HEK293 (cell line): ENCODE measurements around the gene NUDT21.

ENCODE experiments used
- CTCF ChIA-PET: fragments of 350-600 bp; formaldehyde crosslinking; extraction: SDS; loops from one replicate; lab custom pipeline; 2021; ENCODE audit warnings: antibody characterized with exemption; lab: Yijun Ruan, JAX
- POLR2A ChIA-PET: fragments of 300-600 bp; formaldehyde crosslinking; extraction: SDS; loops from one replicate; lab custom pipeline; 2020; ENCODE audit warnings: antibody characterized with exemption, inconsistent platforms; lab: Yijun Ruan, JAX
- H3K27ac ChIP-seq: fragments of 200-500 bp; sonication (Bioruptor generic); 2 replicates; pipeline ENCODE4 v1.5.1; 2014; ENCODE audit warnings: low read depth, low read length, control low read depth, inconsistent platforms; ENCODE audit errors: extremely low read depth
- H3K36me3 ChIP-seq, 2 experiments: fragments of 200-500 bp in 1 of 2; sonication (Bioruptor generic) in 1 of 2; 1 replicate in 1 of 2; 2 replicates in 1 of 2; pipeline ENCODE4 v1.5.1; 2014 to 2017; ENCODE audit warnings: inconsistent platforms in 2 of 2, low read length in 2 of 2; ENCODE audit not compliant: control insufficient read depth in 2 of 2, insufficient read depth in 1 of 2
- H3K4me1 ChIP-seq: fragments of 200-500 bp; sonication (Bioruptor generic); 2 replicates; pipeline ENCODE4 v1.5.1; 2014; ENCODE audit warnings: mild to moderate bottlenecking, low read length, inconsistent platforms; ENCODE audit not compliant: control insufficient read depth, insufficient read depth
- H3K4me3 ChIP-seq: 2 replicates; pipeline ENCODE4 v1.5.1; 2011; ENCODE audit warnings: low read depth, mild to moderate bottlenecking, control low read depth, low read length, moderate library complexity
- H3K9me3 ChIP-seq: fragments of 200-500 bp; sonication (Bioruptor generic); 2 replicates; pipeline ENCODE4 v1.5.1; 2014; ENCODE audit warnings: low read depth, low read length, inconsistent platforms; ENCODE audit not compliant: control insufficient read depth, insufficient read depth
- GFI1B ChIP-seq: fragments of 450-650 bp; formaldehyde crosslinking; IDR thresholded peaks from 2 replicates; pipeline ENCODE4 v1.5.1; 2016; ENCODE audit warnings: missing biosample characterization, missing genetic modification characterization
- GLIS2 ChIP-seq: fragments of 450-650 bp; formaldehyde crosslinking; IDR thresholded peaks from 2 replicates; pipeline ENCODE4 v1.5.1; 2016; ENCODE audit warnings: missing biosample characterization, missing genetic modification characterization
- IKZF3 ChIP-seq: fragments of 450-650 bp; IDR thresholded peaks from 2 replicates; pipeline ENCODE4 v1.5.0; 2018; ENCODE audit warnings: missing biosample characterization, mild to moderate bottlenecking, missing genetic modification characterization, moderate library complexity
- PBX3 ChIP-seq: sonication (generic); formaldehyde crosslinking; IDR thresholded peaks from 2 replicates; pipeline ENCODE4 v1.8.1; 2022; ENCODE audit warnings: mild to moderate bottlenecking, moderate library complexity, missing genetic modification reagents
- PRDM1 ChIP-seq: fragments of 450-650 bp; formaldehyde crosslinking; IDR thresholded peaks from 2 replicates; pipeline ENCODE4; 2016; ENCODE audit warnings: missing biosample characterization, missing genetic modification characterization
- PRDM4 ChIP-seq: fragments of 450-650 bp; formaldehyde crosslinking; IDR thresholded peaks from 2 replicates; pipeline ENCODE4 v1.5.1; 2017; ENCODE audit warnings: missing biosample characterization, missing genetic modification characterization
- ZBTB20 ChIP-seq: fragments of 450-650 bp; formaldehyde crosslinking; IDR thresholded peaks from 2 replicates; pipeline ENCODE4 v1.5.1; 2016; ENCODE audit warnings: missing biosample characterization, missing genetic modification characterization
- ZBTB48 ChIP-seq: fragments of 450-650 bp; formaldehyde crosslinking; IDR thresholded peaks from 2 replicates; pipeline ENCODE4 v1.5.1; 2016; ENCODE audit warnings: missing biosample characterization, missing genetic modification characterization
- ZNF335 ChIP-seq: fragments of 450-650 bp; formaldehyde crosslinking; conservative IDR thresholded peaks from 2 replicates; pipeline ENCODE4 v1.5.1; 2016; ENCODE audit warnings: missing biosample characterization, missing genetic modification characterization
- ZNF398 ChIP-seq: fragments of 450-650 bp; formaldehyde crosslinking; IDR thresholded peaks from 2 replicates; pipeline ENCODE4 v1.5.1; 2017; ENCODE audit warnings: missing biosample characterization, missing genetic modification characterization
- ZNF514 ChIP-seq: fragments of 450-650 bp; formaldehyde crosslinking; IDR thresholded peaks from 2 replicates; pipeline ENCODE4 v1.5.1; 2016; ENCODE audit warnings: missing biosample characterization, missing genetic modification characterization
- ZNF585B ChIP-seq: fragments of 450-650 bp; formaldehyde crosslinking; IDR thresholded peaks from 2 replicates; pipeline ENCODE4 v1.5.1; 2016; ENCODE audit warnings: missing biosample characterization, missing genetic modification characterization
- ZNF629 ChIP-seq: fragments of 450-650 bp; formaldehyde crosslinking; IDR thresholded peaks from 2 replicates; pipeline ENCODE4 v1.5.1; 2017; ENCODE audit warnings: missing biosample characterization, missing genetic modification characterization
- ZNF660 ChIP-seq: fragments of 450-650 bp; IDR thresholded peaks from 2 replicates; pipeline ENCODE4 v1.5.1; 2018; ENCODE audit warnings: missing biosample characterization, mild to moderate bottlenecking, missing genetic modification characterization
- ZNF830 ChIP-seq: fragments of 450-650 bp; IDR thresholded peaks from 2 replicates; pipeline ENCODE4 v1.5.0; 2018; ENCODE audit warnings: missing biosample characterization, missing genetic modification characterization, low read depth, mild to moderate bottlenecking, moderate library complexity
- TF ChIP-seq, protein P1 (sequence below): fragments of 450-650 bp; formaldehyde crosslinking; IDR thresholded peaks from 2 replicates; pipeline ENCODE4 v1.5.1; 2016; ENCODE audit warnings: missing biosample characterization, missing genetic modification characterization, borderline replicate concordance

Gene NUDT21

DNA sequence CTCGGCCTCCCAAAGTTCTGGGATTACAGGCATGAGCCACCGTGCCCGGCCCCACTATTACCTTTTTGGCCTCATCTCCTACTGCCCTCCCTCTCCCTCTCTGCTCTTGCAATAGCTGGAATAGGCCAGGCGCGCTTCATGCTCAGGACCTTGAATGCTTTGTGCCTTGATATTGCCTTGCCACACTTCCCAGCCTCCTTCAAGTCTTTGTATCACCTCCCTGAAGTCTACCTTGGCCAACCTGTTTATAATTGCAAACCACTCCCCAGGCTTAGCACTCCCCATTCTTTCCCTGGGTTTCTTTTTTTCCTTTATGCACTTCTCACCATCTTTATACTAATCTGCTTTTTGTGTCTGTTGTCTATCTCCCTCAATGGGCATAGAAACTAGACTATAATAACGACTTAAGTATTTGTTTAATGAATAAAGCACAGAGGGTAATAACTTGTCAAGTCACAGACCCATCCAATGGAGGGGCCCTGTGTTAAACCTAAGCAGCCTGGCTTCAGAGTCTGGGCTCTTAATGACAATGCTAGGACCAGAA lies 6.9 kb upstream of the NUDT21 start (continued):
- TF ChIP-seq PRDM1 (tag by site-specific recombination), result no peak
- no peak for TF ChIP-seq PRDM4 (tag by site-specific recombination)
- TF ChIP-seq PBX3 (CRISPR knock-in tag), result no peak
- no peak for TF ChIP-seq ZNF585B (tag by site-specific recombination)

DNA sequence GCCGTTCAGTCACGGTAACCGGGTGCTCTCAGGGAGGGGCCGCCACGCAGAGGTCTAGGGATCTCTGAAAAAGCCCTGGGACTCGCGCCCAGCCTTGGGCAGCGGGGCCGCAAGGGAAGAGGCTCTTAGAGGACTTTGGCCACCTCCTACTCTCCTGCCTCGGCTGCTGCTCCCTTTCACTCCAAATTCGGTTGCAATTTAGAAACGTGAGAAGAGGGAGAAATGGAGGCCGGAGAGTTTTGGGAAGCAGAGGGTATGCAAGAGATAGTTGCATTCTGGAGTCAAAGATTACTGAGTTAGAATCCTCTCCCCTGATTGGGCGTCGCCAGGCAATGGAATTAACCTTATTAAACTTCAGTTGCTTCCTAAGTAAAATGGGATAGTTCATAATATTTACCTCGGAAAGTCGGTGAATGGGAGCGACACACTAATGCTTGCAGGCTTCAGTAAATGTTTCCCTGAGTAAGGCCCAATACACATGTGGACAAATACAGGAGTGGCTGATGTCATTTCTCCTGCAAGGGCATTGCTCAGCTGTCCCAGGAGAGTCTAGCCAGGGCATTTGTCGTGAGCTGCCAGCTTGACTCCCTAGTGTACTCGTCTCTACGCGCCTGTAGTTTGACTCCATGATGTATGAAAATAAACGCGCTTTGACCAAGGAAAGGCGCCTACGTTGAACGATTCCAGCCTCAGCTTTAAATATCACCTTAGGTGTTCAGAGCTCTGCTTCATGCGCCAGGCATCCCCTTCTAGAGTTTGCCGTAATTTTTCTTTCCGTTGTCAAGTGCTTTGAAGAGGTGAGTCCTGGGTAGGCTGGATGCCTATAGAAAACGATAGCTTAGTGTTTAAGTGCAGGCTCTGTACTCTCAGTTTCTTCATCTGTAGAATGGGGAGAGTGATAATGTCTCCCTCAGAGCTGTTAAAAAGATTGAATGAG lies 889 bp upstream of the NUDT21 start:
- CTCF ChIA-PET, result interaction anchor here (0.5 kb wide), 2 partner anchors 26 to 776 kb away, joined by 4 read pairs; no protein-coding TSS in a partner anchor
- peak overlapping the region; percentile 44 for H3K27ac ChIP-seq
- TF ChIP-seq ZNF830 (tag by site-specific recombination) (no peak), ZNF514 (tag by site-specific recombination) (no peak), PRDM1 (tag by site-specific recombination) (peak; percentile 75), GLIS2 (tag by site-specific recombination) (peak; percentile 30; the same call in 1 of the 2 replicates), ZBTB20 (tag by site-specific recombination) (peak; percentile 79), GFI1B (tag by site-specific recombination) (0 out of 2 replicates have a peak, but pooled peaks have one; percentile 8), ZNF629 (0 out of 2 replicates have a peak, but pooled peaks have one; percentile 6), ZNF398 (0 out of 2 replicates have a peak, but pooled peaks have one; percentile 16), ZNF335 (peak; percentile 75), ZNF660 (tag by site-specific recombination) (0 out of 2 replicates have a peak, but pooled peaks have one; percentile 42), IKZF3 (tag by site-specific recombination) (peak; percentile 37; the same call in 1 of the 2 replicates), ZBTB48 (tag by site-specific recombination) (peak; percentile 97)
- TF ChIP-seq, protein P1, sequence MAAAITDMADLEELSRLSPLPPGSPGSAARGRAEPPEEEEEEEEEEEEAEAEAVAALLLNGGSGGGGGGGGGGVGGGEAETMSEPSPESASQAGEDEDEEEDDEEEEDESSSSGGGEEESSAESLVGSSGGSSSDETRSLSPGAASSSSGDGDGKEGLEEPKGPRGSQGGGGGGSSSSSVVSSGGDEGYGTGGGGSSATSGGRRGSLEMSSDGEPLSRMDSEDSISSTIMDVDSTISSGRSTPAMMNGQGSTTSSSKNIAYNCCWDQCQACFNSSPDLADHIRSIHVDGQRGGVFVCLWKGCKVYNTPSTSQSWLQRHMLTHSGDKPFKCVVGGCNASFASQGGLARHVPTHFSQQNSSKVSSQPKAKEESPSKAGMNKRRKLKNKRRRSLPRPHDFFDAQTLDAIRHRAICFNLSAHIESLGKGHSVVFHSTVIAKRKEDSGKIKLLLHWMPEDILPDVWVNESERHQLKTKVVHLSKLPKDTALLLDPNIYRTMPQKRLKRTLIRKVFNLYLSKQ (tag by site-specific recombination), result no peak
- peaks cover 38 to 52% of the 10 kb centered on the region in 2 experiments for H3K36me3 ChIP-seq
- POLR2A ChIA-PET, result interaction anchor here (1.0 to 1.4 kb wide), 11 partner anchors 8 to 250 kb away, joined by 3 to 12 read pairs (median 4); no protein-coding TSS in a partner anchor
- peak overlapping the region; percentile 67 for H3K4me3 ChIP-seq
- H3K9me3 ChIP-seq, result no peaks in the 10 kb centered on the region
- H3K4me1 ChIP-seq, result peaks cover 5% of the 10 kb centered on the region; the same call in 1 of the 2 replicates
